Stimulated activated CD8-positive, alpha-beta memory T cell treated with anti-CD3 and anti-CD28 coated beads, Interleukin-7, amount 100 ng/mL, for 48 hours (primary cell): ENCODE measurements around the gene ZNF827.

Experiments used
- DNase-seq, 2 donors: peaks; one replicate each; pipeline ENCODE4 v3.0.0-alpha.2; 2020; ENCODE audit warnings: low read depth in 1 of 2; ENCODE audit errors: extremely low read depth in 1 of 2

The ZNF827 gene

DNA sequence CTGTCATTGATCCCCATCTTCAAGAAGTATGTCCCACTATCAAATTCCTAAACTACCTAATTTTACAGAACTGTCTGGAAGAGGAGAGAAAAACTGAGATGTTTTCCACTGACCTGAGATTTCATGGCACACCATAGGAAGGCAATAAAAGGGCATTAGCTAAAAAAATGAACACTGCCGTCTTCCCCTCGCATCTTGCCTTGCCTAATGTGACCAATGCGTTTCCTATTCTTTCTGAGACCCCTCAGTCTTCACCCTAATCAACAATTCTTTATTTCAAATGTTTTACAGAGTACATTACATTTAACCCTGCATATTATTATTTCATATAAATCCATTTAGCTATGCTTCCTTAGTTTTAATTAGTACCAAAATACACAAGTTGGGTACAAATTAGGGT is 43.6 kb downstream of the ZNF827 start:
- DNase-seq: no peak

DNA sequence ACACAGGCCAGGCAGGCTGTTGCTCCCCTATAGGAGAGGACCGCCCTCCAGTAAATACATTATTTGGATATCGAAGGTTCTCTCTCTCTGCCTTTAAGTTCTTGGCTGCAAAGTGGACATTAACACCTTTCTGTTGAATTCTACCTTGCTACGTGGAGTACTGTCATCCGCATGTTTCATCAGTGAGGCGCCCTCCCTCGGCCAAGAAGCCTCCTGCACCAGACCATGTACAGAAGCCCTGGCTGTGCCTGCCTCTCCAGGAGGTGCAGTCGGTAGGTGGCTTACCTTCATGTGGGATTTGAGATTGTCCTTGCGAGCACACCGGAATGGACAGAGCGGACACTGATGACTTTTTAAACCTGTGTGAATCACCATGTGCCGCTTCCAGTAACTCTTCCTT is 46.7 kb downstream of the ZNF827 start:
- no peak for DNase-seq

DNA sequence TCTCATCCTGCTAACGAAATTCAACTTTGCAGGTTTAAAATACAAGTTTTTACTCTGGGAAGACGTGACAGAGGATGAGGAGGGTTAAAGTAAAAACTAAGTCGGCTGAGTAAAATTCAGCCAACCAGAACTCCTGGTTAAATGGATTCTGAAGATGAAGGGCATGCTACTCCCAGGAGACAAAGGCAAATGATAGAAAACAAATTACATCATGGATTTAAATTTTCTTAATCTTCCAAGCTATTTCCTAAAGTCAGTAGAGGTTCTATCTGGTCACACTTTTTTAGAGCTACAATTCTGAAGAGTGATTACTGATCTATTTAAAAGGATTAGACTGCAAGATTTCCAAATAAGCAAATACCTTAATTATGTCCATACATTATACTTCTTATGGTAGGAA is 47.9 kb downstream of the ZNF827 start:
- no peak for DNase-seq

DNA sequence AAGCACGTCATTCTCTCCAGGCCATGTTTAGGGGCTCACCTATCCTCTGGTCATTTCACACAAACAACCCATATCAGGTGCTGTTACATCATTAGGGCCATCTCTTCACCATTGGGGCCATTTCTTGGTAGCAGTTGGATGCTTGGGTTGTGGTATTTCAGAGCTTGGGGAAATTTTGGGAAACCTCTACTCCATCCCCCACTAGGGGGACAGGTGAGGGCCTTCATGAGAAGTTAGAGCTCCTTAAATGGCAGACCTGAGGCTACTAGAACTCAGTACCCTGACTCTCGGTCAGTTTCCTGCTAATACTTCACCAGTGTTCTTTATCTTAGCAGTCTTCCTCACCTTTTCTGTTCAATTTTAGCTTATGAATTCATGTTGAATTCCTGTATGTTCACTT is 50.2 kb downstream of the ZNF827 start:
- no peak for DNase-seq

DNA sequence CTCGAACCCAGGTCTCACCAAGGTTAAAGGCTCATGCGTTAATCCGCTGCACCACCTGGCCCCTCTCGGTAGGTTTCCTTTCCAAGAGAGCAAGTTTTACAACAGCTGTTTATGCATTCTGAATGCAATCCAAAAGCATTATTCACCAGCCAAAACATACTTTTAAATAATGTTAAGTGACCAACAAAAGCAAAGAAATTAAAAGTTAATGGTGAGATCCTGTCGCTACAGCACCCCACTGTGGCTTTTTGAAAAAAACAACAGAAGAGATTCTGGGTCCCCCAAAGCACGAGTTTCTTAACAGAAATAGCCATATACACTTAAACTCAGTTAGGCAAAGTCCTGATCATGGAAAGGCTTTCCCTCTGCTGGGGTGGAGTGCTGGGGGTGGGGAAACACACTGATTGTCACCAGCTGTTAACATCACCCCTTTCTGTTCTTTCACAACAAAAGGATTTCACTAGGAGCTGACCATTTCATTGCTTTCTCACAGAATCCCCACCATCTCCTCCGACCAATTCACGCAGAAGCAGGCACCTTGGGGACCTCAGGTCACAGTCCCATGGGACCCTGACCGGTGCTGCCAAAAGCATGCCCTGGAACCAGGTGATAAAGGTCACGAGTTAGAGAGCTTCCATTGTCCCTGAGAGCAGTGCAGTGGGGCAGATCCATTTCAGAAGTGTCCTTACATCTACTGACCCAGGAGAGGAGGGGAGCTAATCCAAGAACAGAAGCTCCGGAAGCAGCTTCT is 51.2 kb downstream of the ZNF827 start:
- DNase-seq: no peak

DNA sequence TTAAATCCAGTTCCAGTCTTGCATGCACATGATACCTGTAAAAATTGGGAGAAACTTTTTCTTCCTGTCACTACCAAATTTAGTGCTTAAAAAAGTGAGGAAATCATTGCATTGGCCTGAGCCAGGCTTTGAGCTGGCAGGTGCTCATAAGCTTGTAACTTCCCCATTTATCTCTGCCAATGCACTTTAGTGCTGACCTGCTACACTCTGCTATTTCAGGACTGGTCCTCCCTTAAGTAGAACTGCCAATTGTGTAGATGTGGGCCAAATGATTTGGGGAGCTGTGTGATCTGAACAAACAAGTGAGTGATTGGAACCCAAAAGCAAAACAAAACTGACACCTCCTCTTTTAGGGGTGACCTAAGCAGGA is 51.8 kb downstream of the ZNF827 start:
- no peak for DNase-seq

DNA sequence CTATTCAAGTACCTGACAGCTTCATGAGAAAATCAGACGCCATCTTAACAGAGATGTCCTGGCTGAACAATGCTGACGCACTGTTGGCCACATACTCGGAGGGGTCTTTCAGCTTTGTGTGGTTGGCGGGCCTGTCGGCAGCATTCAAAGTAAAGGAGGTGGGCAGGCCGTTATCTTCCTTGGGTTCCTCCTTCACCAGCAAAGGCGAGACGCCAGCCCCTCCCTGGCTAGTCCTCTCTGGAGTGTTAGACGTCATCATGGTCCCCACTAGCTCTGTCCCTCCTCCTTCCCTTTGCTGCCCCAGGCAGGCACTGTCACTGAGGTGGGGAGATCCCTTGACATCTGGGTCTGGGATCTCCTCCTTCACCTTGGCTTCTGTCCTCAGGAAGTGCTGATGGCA is 53.0 kb downstream of the ZNF827 start:
- no peak for DNase-seq

DNA sequence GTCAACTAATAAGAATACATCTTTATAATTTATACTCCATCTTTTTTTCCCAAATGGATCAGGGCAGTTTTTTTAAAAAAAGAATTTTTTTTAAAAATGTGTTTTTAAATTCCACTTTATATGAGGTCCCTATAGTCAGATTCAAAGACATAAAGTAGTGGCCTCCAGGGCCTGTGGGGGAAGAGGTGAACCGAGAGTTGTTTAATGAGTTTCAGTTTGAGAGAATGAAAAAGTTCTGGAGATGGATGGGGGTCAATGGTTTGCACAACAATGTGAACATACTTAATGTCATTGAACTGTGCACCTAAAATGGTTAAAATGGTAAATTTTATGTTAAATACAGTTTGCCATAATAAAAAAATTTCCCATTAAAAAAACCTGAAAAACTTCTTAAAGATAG is 53.8 kb downstream of the ZNF827 start:
- DNase-seq: no peak

DNA sequence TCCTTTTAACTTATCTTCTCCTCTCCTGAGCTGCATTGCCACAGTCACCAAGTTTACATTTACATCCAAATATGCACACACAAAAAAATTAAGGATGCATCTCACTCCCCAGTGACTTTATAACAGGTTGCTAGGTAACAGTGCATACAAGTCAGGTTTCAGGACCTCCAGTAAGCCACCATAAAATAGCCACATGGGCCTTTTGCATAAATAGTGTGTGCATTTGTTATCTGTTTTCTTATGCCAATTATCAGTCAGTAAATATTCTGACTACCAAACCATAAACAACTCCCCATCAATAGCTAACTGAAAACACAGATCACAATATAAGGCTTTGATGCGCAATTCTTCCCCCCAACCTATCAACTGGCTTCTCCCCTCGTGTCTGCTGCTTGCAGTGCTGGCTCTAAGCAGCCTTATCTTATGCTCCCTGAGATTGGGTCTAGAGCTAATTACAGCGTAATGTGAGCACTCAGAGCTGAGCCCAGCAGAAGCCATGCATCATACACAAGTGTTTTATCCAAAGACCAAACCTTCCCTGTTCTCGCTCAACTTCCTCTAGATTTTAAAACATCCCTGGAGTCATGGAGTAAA is 55.4 kb downstream of the ZNF827 start:
- DNase-seq: no peak

DNA sequence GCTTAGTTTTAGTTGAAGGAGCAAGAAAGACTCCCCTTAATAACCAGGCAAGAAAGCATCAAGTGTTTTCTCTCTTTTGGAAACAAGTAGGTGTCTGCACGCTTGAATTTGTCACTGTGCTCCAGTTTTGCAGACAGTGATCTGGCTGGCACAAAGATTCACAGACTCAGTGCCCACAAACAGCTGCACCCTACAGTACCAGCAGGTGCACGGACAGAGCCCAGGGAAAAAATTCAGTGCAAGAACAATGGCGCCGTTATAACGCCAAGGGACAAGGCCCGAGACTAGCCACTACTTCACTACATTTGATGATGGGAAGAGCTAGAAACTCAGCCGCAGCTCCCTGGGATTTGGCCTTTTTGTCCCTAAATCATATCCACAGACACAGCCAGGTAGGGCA is 56.0 kb downstream of the ZNF827 start:
- no peak for DNase-seq

DNA sequence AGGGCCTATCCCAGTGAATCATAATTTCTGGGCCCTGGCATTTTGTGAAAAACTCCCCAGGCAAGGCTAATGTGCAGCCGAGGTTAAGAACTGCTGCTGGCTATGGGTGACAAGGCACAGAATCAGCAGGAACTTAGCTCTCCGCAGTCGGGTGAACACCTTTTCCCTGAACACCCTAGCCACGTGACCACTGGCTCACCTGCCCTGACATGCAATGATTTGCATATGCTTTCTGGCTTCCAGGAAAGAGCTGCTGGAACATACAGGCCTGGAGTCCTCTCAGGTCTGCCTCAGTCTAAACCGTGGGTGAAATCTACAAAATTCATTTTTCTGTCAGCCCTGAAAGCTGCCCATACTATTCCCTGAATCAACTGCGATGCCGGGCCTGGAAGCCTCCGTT is 56.6 kb downstream of the ZNF827 start:
- no peak for DNase-seq

DNA sequence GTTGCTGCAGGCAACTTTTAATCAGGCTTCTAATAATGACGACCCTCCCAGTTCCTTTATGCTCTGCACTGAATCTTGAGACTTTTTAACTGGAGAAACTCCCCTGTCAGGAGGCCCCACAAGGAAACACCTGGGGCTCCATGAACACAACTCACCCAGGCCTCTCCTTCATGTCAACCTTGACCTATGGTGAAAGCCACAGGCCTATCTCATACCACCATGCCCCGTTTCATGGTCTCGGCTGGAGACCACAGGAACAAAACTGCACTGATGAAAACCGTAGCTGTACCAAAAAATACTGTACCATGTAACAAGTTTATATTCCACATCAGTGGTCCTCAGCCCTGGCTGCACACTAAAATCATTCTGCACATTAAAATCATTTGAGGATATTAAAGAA is 57.0 kb downstream of the ZNF827 start:
- DNase-seq: no peak

DNA sequence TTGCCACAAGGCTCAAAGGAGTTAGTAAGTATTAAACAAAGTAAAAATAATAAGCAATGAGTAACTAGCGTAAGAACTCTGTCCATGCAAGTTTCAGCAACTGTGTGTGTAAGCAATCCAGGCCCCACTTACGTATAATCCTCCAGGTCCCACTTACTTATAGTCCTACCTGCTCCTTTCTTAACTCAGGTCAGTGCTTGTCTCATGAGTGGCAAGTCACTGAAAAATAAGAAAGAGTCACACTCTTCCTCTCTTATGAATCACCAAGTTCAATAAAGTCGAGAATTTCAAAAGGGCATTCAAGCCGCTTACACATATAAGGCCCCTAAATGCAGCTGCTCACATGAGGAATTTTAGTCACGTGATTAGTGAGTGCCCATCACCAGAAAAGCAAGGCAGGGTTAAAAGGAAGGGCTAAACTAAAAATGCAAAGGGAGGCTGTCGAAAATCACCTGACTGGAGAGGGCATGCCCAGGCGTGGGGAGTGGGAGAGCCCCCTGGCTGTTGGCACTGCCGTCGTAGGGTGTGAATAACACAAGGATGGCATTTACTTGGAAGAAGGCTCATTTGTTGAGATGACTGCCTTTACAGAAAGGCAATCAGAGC is 58.2 kb downstream of the ZNF827 start:
- no peak for DNase-seq

DNA sequence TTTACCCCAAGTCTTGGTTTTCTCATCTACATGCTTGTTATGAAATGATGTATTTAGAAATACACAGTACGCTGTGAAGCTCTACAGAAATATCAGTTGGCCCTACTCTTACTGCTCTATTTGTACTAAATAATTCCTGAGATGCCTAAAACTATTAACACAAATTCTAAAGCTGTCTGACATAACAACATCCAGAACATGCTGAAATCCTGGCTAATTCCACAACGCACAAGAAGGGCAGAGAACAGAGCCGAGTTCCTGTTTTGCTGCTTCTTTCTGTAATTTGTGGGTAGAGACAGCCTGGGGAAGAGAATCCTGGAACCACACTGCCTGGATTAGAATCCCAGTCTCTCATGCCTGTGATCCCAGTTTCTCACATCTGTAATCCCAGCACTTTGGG is 59.0 kb downstream of the ZNF827 start:
- DNase-seq: no peak

DNA sequence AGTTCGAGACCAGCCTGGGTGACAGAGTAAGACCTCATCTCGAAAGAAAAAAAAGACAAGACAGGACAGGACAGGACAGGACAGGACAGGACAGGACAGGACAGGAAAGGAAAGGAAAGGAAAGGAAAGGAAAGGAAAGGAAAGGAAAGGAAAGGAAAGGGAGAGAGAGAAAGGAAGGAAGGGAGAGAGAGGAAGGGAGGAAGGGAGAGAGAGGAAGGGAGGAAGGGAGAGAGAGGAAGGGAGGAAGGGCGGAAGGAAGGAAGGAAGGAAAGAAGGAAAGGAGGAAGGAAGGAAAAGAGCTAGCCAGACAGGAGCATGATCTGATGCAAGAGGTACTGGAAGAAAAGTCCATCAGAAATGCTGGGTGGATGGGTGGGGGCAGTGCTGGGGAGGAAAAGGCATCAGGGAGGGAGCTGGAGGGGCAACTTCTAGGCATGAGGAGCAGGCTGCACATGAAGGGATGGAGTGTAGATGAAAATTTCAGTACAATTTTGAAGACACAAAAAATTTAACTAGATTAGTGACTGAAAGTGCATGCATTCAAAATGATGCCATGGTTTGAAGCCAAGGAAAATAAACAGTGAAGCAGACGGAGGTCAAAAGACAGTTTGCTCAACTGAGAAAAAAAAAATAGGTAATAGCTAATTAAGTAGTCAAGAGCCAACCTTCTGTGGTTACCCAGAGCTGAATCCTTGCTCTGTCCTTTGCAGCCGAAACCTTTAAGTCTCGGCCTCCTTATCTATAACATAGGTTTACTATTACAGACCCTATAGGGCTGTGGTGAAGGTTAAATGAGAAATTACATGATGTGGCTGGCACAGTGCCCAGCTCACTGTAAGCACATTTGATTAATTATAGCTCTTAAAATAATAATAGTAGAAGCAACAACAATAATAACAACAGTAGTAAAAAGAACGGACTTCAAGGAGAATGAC is 59.9 kb downstream of the ZNF827 start:
- DNase-seq: no peak

DNA sequence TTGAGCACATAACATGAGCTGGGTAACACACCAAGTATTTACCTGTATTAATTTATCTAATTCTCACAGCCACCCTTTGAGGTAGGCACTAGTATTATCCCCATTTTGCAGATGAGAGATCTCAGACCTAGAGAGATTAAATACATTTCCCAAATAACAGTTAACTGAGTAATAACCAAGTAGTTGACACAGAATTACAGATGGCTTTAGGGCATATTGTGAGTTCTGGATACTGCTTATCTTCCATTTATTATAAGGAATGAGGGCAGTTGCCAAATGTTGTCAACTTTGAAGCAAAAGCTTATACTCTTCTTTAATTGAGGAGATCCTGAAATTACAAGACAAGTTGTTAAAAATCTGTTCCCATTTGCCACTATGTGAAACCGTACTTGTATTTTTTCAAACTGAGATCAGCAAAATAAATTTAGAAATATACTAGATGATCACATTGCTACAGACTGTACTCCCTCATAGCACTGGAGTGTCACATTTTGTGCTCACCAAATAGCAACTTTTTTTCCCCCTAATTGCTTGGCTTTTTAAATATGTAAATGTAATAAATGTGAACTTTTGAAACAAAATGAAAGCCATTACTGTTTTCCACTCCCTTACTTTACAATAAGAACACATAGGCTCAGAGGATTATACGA is 62.0 kb downstream of the ZNF827 start:
- DNase-seq: no peak

DNA sequence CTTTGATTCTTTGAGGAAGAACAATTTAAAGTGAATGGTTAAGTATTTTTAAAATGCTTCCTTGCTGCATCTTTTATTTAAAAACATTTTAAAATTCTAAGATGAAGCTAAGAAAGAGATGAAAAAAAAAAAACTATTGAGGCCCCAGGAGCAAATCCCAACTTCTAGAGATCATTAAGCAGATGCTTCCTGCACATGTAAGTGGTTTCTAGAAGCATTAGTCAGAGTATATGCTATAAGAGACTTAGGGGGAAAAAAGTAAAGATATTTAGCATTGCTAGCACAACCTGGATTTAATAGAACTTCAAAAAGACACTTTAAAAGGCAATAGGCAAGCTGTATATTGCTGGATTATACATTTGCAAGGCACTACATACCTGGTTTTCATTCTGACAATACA is 64.7 kb downstream of the ZNF827 start:
- no peak for DNase-seq

DNA sequence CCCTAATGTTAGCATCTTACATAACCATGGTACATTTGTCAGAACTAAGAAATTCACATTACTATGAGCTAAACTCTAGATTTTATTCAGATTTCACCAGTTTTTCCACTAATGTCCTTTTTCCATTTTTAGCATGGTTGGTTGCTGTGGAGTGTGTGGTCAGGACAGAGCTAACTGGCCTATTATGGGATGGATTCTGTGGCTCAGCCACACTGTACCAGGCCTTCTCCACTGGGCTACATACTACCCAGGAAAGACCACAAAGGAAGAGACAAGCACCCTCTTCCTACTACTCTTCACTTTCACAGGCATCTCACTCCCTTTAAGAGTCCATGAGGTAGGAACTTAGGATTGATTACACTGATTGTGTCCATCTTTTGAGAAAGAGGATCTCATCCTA is 67.4 kb downstream of the ZNF827 start:
- DNase-seq: no peak

DNA sequence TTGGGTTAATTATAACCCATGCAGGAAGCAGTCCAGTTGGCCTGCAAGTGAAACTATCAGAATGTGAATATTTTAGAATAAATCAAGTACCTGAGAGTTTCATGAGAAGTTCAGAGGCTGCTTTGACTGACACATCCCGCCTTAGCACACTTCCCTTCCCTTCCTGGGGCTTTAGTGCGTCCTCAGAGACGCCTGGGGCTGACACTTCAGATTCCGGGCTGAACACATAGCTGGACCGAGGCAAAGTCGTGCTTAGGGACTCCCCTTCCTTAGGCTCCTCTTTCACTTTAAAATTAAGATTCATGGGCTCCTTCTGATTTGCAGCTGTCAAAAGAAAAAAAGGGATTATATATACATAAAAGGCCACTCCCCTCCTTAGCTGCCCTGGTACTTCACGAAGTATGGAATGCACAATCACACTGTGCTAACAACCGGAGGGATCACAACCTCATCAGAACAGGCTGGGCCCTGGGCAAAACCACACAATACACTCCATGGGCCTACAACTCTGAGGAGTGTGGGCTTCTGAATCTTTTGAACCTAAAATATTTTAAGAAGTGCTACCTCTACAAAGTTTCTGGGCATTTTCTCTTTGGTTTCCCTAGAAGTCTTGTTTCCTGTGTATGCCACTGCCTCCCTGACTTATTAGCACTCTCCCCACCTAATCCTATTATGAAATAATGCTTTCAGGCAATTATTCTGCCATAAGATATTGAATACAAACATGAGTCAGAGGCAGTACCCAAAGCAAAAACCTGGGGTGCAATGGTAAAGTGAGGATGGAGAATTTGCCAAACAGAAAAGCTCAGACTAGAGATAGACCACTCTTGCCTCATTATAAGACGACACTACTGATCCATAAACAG is 68.2 kb downstream of the ZNF827 start:
- no peak for DNase-seq
